ENCODE measurements around the gene SYDE1.

The SYDE1 gene

DNA sequence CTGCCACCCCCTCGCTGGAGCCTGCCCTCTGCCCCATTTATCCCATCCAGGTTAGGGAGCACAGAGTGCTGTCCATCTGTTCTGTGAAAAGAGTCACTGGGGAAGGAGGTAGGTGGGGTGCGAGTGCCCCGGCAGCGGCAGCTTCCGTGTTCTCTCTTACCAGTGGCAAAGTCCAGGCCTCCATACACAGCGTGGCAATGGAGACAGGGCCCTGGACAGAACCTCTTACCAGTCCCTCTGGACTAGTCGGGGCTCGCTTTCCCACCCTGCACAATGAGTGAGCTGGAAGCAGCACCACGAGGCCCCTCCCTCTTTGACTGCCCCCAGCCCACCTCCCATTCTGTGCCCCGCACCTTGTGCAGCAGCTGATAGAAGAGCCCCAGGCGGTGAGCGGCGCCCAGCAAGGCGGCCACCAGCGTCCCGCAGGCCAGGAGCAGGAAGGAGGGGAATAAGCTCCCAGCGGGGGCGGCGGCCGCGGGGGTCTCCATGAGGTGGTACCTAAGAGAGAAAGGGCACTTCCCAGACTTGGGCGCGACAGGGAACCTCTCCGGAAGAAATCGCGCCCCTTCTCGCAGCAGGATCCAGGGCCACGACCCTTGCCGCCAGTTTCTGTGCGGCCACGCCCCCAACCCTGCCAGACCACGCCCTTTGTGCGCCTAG lies 17.5 kb downstream of the SYDE1 start:
- DNase-seq (ENCODE audit: low read depth in 2 of 2), result peak in 1 of 2 donors; percentile 75

DNA sequence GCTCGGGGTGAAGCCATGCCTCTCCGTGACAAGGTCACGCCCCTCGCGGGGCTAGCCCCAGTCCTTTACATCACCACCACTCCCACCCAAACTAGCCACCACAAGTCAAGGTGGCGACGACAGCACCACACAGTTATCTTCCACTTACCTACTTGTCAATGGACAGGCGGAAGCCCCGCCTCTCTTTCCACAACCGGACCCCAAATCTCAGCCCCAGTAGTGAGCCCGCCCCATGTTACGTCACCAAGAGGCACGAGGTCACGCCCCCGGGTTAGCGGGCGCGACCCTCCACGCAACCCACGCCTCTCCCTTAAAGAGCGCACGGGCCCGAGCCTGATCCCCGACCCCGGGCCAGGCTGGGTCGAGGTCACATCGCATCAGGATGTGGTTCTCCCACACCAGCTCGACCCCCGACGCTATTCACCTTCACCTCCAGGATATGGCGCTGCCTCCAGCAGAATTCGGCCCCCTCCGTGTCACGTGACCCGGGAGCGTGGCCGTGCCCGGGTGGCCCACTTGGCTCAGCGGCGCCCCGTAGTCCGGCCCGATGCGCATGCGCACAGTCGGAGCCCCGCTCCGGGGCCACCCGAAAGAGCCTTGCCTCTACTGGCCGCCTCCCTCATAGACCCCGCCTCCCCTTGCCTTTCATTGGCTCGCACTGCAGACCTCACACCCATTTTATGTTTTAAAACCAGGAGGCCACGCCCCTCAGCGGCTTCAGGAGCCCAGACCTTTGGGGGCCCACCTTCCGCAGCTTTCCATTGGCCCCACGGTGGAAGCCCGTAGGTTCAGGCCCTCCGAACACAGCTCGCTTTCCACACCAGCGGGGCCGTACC lies 18.2 kb downstream of the SYDE1 start:
- peak; percentile 96 to 98 for DNase-seq (ENCODE audit: low read depth in 2 of 2)

DNA sequence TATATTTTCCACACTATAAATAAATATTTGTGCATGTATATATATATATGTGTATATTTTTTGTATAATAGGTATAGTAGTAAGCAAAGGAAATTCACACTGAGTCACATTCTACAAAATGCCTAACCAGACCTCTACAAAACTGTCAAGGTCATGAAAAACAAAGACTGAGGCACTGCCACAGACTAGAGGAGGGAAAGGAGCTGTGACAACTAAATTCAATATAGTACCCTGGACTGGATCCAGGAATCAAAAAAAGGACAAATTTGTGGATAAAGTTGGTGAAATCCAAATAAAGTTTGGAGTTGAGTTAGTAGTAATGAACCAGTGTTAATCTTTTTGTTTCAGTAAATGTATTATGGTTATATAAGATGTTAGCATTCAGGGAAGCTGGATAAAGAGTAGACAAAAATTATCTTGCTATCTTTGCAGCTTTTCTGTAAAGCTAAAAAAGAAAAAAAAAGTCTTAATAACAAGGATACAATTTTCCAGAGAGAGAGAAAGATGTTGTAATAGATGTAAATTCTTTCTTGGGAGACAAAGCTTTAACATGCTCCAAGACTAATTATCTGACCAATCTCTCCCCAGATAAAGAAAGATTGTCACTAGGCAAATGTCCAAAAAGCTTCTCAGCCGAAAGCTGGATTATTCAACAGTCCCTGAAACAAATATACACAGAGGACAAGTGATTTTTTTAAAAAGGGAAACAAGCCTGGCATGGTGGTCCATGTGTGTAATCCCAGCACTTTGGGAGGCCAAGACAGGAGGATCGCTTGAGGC lies 19.1 kb downstream of the SYDE1 start:
- no peak for DNase-seq (ENCODE audit: low read depth in 2 of 2)

DNA sequence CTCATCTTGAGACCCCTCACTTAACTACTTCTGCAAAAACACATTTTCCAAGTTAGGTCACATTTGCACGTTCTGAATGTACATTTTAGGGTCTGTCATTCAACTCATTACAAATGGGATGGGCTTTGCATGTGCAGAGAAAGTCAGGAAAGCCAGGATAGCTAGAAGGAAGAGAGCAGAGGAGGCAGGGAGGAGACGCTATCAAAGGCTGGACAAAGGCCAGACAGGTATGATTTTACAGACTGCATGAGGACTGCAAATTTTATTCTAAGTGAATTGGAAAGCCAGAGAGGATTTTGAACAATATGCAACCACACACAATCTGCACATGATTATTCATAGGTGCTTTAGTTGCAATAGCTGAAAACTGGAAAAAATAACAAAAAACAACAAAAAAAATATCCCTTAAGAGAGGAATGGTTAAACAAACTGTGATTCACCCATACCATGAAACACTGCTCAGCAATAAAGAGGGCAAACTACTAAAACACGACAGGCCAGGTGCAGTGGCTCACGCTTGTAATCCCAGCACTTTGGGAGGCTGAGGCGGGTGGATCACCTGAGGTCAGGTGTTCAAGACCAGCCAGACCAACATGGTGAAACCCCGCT lies 21.1 kb downstream of the SYDE1 start:
- DNase-seq (ENCODE audit: low read depth in 2 of 2), result no peak

DNA sequence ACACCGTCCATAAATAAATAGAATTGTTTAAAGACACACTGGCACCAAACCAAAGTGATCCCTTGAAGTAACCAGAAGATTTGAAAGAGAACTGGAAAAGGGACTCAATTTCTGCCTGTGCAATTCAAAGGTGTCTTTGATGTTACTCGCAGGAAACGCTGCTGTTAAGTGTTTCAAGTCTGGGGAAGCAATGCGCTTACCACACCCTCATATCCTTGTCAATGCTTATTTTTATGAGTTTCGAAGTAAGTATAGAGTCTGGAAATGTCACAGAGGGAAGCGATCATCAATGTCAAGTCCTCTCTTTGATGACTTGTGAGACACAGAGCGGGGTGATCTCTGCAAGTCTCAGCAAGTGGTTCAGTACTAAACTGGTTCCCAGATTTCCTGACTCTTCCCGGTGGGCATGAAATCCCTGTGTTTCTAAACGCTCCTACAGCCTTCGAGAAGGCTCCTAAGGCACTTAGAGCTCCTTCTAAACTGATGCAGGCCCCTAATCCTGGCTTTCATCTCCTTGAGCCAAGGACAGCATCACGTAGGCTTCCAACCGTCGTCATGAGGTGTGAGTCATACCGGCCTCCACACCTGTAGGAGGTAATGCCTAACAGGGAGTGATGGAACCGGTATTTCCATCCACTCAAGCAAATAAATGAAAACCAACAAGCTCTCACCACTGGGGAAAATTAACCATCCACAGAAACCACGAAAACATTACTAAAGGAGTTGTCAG lies 22.8 kb downstream of the SYDE1 start:
- peak in 1 of 2 donors; percentile 29 for DNase-seq (ENCODE audit: low read depth in 2 of 2)

DNA sequence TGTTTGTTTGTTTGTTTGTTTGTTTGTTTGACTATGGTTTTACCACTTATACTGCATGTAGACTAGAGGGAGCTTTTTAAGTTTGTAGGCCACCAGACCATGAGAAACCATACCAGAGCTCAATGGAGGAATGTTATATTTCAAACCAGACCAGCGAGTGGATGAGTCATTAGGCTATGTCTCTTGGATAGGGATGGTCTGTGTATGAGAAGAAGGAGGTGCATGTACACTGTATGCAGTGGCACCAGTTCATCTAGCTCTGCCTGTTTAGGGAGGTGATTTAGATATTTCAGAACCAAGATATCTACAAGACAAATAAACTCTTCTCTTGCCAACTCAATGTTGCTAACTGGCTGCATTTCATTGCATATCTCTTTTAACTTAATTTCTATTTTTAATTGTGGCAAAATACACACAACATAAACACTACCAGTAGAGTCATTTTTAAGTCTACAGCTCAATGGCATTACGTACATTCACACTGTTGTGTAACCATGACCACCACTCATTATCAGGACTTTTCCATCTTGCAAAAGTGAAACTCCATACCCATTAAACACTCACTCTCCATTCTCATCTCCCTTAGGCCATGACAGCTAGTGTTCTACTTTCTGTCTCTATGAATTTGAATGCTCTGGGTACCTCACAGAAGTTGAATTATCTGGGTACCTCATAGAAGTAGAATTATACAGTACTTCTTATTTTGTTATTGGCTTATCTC lies 29.2 kb downstream of the SYDE1 start:
- no peak for DNase-seq (ENCODE audit: low read depth in 2 of 2)

DNA sequence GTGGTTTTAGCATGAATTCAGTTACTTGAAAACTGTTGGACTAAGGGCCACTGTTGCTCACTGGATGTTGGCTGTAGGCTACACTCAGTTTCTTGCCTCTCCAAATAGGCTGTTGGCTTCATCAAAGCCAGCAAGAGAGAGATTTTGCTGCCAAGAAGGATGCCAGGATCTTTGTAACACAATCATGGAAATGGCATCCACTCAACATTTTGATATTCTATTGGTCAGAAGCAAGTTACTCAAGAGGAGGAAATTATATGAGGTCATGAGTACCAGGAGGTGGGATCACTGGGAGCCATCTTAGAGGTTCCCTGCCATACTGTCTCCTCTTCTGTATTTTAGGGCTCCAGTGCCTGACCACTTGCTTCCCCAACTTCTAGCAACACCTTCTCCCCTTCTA lies 30.6 kb downstream of the SYDE1 start:
- no peak for DNase-seq (ENCODE audit: low read depth in 2 of 2)

DNA sequence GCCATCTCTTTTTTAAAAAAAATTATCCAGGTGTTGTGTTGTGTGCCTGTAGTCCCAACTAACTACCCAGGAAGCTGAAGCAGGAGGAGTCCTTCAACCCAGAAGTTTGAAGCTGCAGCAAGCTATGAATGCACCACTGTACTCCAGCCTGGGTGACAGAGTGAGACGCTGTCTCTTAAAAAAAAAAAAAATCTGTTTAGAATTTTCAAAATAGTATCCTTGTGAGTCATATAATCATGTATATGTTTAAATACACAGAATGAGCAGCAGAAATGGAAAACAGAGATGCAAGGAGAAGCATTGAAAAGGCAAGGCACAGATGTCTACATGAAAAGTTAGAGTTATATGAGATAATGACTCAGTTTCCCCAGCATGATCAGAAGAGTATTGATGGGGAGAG lies 31.2 kb downstream of the SYDE1 start:
- DNase-seq (ENCODE audit: low read depth in 2 of 2), result no peak

DNA sequence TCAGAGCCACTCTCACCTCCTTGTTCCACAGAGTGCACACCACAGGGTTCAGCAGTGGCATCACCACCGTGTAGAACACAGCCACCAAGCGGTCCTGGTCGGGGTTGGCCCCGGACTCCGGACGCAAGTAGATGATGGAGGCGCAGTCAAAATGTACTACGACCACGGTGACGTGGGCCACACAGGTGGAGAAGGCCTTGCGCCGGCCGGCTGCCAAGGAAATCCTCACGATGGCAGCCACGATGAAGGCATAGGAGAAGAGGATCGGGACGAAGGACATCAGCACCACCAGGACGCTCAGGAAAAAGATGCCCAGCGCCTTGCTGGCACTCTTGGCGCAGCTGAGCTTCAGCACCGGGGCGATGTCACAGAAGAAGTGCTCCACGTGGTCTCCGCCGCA lies 33.9 kb downstream of the SYDE1 start:
- DNase-seq (ENCODE audit: low read depth in 2 of 2), result no peak

DNA sequence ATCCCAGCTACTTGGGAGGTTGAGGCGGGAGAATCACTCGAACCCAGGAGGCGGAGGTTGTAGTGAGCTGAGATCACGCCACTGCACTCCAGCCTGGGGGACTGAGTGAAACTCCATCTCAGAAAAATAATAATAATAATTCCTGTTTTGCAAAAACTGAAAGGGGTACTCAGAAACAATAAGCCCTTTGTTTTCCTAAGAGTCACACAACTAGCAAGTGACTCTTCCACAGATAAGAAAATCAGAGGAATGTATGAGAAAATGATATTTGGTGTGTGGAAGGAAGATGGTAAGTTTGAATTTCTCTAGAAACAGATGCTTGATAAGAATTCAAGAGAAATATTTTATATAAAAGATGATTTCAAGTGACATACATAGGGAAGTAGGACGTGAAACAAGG lies 35.1 kb downstream of the SYDE1 start:
- no peak for DNase-seq (ENCODE audit: low read depth in 2 of 2)

DNA sequence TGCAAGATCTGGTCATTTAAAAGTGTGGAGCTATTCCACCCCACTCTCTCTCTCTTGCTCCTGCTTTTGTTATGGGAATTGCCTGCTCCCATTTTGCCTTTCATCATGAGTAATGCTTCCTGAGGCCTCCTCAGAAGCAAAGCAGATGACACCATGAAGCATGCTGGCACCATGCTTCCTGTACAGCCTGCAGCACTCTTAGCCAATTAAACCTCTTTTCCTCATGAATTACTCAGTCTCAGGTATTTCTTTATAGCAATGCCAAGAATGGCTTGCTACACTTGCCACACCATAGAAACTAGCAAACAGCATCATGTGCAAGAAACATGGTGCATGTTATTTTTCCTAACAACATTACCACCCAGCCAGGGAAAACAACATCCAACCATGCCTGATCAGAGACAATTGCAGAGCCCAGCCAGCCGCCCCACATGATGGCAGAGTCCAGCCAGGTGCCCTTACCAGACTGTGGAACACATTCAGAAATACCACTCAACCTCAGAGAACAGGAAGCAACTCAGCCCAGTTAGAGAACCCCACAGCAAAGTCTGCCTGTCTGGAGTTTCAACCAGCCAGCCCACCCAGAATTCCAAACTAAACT lies 36.9 kb downstream of the SYDE1 start:
- DNase-seq (ENCODE audit: low read depth in 2 of 2), result no peak

DNA sequence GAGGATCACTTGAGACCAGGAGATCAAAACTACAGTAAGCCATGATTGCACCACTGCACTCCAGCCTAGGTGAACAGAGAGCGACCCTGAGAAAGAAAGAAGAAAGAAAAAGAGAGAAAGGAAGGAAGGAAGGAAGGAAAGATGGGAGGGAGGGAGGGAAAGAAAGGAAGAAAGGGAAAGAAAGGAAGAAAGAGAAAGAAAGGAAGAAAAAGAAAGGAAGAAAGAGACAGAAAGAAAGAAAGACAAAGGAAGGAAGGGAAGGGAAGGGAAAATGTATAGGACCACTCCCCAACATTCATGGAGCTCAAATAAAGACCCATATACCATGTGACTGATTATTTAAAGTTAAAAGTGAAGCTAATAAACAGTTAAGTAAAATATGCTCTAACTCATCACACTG lies 39.9 kb downstream of the SYDE1 start:
- DNase-seq (ENCODE audit: low read depth in 2 of 2), result no peak

DNA sequence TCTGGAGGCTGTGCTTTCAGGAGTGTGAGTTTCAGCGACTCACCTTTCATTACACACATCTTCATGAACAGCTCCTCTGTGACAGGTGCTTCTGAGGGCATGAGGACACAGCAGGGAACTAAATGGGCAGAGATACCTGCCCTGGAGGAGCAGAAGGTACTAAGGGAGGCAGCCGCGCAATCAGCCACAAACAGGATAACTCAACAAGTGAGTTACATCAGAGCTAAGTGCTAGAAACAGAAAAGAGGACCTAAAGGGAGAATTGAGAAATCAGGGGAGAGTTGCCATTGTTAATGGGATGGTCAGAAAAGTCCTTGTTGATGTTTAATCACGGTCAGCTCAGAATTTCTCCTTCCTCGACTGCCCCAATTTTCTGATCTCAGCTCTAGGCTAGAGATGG lies 42.5 kb downstream of the SYDE1 start:
- DNase-seq (ENCODE audit: low read depth in 2 of 2), result no peak

DNA sequence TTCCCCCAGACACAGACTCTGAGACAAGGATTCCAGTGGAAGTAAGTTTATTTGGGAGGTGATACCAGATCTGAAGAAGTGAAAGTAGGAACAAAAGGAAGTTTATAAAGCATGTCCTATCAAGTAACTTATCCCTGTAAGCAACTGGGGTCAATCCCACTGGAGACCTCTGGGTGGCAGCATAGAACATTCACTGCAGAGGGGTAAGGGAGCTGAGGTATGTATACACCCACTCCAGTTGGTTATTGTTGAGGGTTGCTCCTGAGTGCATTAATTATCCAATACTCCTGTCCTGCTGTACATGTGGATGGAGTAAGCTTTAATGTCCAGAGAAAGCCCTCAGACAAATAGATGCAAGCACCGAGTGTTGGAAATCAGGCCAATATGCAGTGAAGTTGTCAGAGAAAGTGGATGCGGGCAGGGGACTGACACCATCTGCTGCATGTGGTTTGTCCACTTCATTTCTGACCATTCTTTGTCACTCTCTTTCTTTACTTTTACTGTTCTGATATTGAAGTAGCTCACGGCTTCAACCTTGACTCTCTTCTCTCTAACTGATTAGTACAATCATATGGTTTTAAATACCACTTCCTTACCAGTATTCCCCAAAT lies 46.9 kb downstream of the SYDE1 start:
- DNase-seq (ENCODE audit: low read depth in 2 of 2), result peak in 1 of 2 donors; percentile 17

DNA sequence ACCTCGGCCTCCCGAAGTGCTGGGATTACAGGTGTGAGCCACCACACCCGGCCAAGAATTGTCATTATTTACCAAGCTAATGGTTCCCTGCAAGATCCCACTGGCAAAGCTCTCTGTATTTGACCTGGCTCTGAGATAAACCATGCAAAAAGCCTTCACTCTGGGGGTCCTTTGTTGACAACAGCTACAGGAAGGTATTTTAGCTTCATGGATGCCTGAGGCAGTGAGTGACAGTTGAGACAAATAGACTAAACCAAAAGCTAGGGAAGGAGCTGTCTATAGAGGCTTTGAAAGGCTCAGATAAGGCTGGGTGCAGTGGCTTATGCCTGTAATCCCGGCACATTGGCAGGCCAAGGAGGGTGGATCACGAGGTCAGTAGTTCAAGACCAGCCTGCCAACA lies 48.1 kb downstream of the SYDE1 start:
- DNase-seq (ENCODE audit: low read depth in 2 of 2), result no peak

DNA sequence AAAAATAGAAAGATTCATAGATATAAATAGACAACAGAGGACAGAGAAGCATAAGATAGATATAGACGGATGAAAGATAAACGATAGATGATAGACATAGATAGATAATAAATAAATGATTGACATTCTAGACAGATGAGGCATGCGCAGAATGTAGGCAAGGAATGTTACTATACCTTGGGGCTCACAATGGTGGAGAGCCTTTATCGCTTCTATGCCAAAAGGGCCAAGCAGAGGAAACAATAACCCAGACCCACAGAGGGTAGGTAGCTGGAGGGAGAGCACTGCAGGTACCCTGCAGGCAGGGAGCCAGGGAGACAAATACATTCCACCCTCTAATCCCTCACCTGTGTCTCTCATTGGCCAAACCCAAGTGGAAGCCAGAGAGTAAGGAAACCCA lies 49.2 kb downstream of the SYDE1 start:
- no peak for DNase-seq (ENCODE audit: low read depth in 2 of 2)

DNA sequence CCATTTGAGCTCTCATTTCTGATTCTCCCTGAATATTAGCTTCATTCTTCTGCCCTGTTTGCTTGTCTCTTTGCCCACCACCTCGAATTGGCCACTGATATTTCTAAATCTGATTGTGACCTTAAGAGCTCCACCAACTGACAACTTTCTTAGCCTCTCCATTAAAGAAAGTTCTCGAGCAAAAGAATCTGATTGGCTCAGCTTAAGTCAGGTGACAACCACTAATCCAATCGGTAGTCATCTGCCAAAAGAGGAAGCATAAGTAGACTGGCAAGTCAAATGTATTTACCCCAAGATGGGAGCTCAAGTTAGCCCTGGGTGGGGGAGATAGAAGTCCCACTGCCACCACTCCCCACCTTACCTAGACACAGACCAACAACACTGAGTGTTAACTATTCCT lies 52.0 kb downstream of the SYDE1 start:
- DNase-seq (ENCODE audit: low read depth in 2 of 2), result no peak

DNA sequence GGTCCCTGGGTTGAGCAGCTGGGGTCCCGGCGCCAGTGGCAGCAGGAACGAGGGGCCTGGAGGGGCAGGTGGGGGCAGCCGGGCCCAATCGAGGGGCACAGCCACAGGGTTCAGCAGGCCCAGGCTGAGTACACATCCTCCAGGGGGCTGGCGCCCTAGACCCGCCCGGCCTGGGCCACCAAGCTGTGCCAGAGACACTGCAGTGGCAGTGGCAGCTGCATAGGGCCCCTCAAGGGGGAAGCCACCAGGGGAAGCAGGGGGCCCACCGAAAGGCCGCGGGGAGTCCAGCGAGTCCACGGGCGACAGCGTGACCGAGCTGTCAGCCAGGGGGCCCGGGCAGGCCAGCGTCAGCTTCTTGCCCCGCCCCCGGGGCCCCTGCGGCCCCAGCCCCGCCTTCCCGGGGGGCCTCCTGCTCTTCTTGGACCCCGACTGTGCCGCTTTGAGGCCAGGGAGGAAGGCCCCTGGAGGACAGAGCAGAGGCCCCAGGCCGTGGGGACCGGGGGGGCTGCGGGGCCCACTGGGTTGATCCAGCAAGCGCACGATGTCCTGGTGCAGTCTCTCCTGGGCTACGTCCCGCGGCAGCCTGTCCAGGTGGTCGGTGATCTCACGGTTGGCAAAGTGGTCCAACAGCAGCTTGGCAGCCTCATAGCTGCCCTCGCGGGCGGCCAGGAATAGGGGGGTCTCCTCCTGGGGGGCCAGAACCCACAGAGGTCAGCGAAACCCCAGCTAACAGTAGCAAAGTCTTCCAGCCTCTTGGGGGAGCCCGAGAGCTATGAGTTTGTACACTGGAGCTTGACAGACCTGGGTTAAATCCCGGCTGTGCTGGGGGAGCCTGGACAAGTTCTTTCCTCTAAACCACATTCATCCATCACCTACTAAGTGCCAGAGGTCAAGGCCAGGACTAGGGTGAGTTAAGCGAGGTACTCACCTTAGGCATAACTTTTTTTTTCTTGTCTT lies 54.1 kb downstream of the SYDE1 start:
- no peak for DNase-seq (ENCODE audit: low read depth in 2 of 2)
